Measurements from ENCODE around the gene RSPH1. TPM values are rescaled to one million over a fixed set of nuclear protein-coding genes. Genes with fewer than 3 reads are reported as not detected.

RSPH1 gene
- total and polyA plus RNA-seq, 2 of the 4 experiments (the other 2 are of a cell fraction), result not detected

DNA sequence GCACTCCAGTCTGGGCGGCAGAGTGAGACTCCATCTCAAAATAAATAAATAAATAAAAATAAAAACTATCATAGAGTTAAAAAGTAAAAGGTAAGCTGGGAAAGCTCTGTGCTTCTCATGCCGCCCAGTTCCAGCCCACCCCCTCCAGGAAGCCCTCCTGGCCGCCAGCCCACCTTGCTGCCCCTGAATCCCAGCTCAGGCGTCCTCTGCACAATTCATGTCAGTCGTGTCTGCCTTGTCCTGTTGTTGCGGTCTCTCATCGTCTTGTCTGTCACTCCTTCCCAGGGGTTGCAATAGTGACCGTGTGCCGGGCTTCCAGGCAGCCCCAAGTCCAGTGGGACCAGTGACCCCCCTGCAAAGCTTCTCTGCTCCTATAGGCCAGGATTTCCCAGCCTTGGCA, 44.1 kb downstream of the RSPH1 start:
- Histone ChIP-seq H4K20me1 (ENCODE audit: insufficient read depth, low read length) (no peaks in the 10 kb centered on the region), H3K56ac (ENCODE audit: extremely low read depth, insufficient read depth, low read length) (no peak overlapping the region), H3K4me1 (ENCODE audit: control insufficient read depth, insufficient read depth, low read length) (no peaks in the 10 kb centered on the region), H4K8ac (ENCODE audit: low read depth in 2 of 2, low read length in 2 of 2) (no peak overlapping the region), H3K4ac (ENCODE audit: low read depth, low read length) (no peak overlapping the region), H2BK120ac (ENCODE audit: low read depth, low read length) (no peak overlapping the region), H2AK9ac (replicated peaks; ENCODE audit: low read depth, low read length, poor library complexity) (no peak overlapping the region), H3K79me1 (ENCODE audit: low read depth in 1 of 2, low read length in 2 of 2) (no peaks in the 10 kb centered on the region), H2AK5ac (ENCODE audit: low read depth, low read length) (no peak overlapping the region), H3K14ac (replicated peaks; ENCODE audit: low read depth, low read length) (no peak overlapping the region), H3K23ac (ENCODE audit: low read depth, low read length) (no peak overlapping the region), H3K4me2 (ENCODE audit: low read depth, low read length) (no peak overlapping the region), H2AFZ (replicated peaks; ENCODE audit: low read length, poor library complexity) (no peak overlapping the region), H3K27me3 (ENCODE audit: control insufficient read depth, insufficient read depth, low read length) (peaks cover 16% of the 10 kb centered on the region; the same call in 1 of the 2 replicates), H3K9ac (ENCODE audit: low read depth, low read length) (no peak overlapping the region), H3K36me3 (ENCODE audit: control insufficient read depth, insufficient read depth, low read length) (no peaks in the 10 kb centered on the region), H3K18ac (ENCODE audit: low read depth, low read length) (no peak overlapping the region), H3K4me3 (ENCODE audit: insufficient read depth, low read depth, low read length) (no peak overlapping the region), H3K9me1 (ENCODE audit: insufficient read depth, low read length) (no peaks in the 10 kb centered on the region), H2BK15ac (ENCODE audit: low read depth, low read length) (no peak overlapping the region), H4K91ac (ENCODE audit: insufficient read depth, low read depth, low read length) (no peak overlapping the region), H2BK5ac (ENCODE audit: low read depth, low read length, poor library complexity, severe bottlenecking) (no peak overlapping the region), H2BK20ac (ENCODE audit: low read depth, low read length) (no peak overlapping the region), H3K27ac (ENCODE audit: insufficient read depth, low read length) (no peak overlapping the region), H3K9me3 (ENCODE audit: control insufficient read depth, insufficient read depth, low read length) (no peaks in the 10 kb centered on the region), H4K5ac (ENCODE audit: low read depth, low read length) (no peak overlapping the region)
- in situ Hi-C loops (cut with MboI; ENCODE audit: low sequenced_read_pairs), result no loop called here
- POLR2A ChIA-PET (ENCODE audit: unreplicated experiment), result no interaction called here
- WGBS, 2 experiments (ENCODE audit: extremely low coverage in 2 of 2, insufficient read length in 1 of 2), result 68% methylated on average over 6 of the region's 9 CpGs; no CpG with 5 or more reads in 1 of the 2 experiments
- ATAC-seq (ENCODE audit: low read depth) (no peak), DNase-seq (no peak)
- no TSS peak for BruUV-seq (replicated peaks)
- dilution Hi-C loops (cut with HindIII; ENCODE audit: low sequenced_read_pairs, unreplicated experiment), result no loop called here
- TF ChIP-seq SMC3 (IDR thresholded peaks at IDR 0.05; ENCODE audit: low read depth, low read length) (no peak), RCOR1 (IDR thresholded peaks at IDR 0.05; ENCODE audit: insufficient replicate concordance, low read length) (no peak), BHLHE40 (IDR thresholded peaks at IDR 0.05; ENCODE audit: low read depth, low read length) (no peak), MAFK (IDR thresholded peaks at IDR 0.05; ENCODE audit: low read depth, low read length) (no peak)
- TF ChIP-seq, protein P1, sequence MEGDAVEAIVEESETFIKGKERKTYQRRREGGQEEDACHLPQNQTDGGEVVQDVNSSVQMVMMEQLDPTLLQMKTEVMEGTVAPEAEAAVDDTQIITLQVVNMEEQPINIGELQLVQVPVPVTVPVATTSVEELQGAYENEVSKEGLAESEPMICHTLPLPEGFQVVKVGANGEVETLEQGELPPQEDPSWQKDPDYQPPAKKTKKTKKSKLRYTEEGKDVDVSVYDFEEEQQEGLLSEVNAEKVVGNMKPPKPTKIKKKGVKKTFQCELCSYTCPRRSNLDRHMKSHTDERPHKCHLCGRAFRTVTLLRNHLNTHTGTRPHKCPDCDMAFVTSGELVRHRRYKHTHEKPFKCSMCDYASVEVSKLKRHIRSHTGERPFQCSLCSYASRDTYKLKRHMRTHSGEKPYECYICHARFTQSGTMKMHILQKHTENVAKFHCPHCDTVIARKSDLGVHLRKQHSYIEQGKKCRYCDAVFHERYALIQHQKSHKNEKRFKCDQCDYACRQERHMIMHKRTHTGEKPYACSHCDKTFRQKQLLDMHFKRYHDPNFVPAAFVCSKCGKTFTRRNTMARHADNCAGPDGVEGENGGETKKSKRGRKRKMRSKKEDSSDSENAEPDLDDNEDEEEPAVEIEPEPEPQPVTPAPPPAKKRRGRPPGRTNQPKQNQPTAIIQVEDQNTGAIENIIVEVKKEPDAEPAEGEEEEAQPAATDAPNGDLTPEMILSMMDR (conservative IDR thresholded peaks at IDR 0.05; ENCODE audit: low read depth, low read length), result no peak
- CTCF ChIA-PET, result no interaction called here
- intact Hi-C loops (cut with micrococcal nuclease), result no loop called here

All from IMR-90 (cell line).